ENCODE results near the gene HSP90B1.
A peak's percentile ranks its signal among the peaks of the same experiment; 100 is the strongest.

HSP90B1 gene

DNA sequence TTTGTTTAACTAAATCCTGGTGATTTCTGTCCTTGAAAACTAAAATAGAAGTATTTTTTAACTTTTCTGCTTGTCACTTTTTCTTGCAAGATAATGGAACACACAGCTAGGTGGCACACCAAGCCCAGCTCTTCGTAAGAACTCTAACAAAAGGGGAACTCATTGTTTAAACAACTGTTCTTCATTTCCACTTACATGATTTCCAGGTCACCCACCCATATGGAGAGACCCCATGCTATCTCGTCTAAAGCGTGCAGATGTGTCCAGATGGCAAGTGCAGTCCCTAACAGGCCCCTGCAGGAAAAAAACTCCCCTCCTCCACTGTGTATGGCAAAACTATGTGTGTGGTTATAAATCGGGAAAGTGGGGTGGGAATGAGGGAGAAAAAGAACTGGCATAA lies 45.9 kb upstream of the HSP90B1 start:
- Histone ChIP-seq H2BK15ac (ENCODE audit: low read length) (no peak overlapping the region), H3K14ac (ENCODE audit: low read length) (no peak overlapping the region), H3K9me3 (replicated peaks in 1 of 2; ENCODE audit: control insufficient read depth in 2 of 2, insufficient read depth in 1 of 2, low read depth in 1 of 2, low read length in 2 of 2) (no peaks in the 10 kb centered on the region), H4K8ac (ENCODE audit: low read depth, low read length) (no peak overlapping the region), H2BK120ac (ENCODE audit: low read depth, low read length) (no peak overlapping the region), H3K4me3 (ENCODE audit: low read length in 2 of 2) (no peak overlapping the region), H3K27ac (replicated peaks; ENCODE audit: low read length) (no peak overlapping the region), H3K36me3 (replicated peaks in 1 of 2; ENCODE audit: control insufficient read depth in 2 of 2, insufficient read depth in 2 of 2, low read length in 2 of 2) (no peaks in the 10 kb centered on the region), H3K4me1 (ENCODE audit: control insufficient read depth in 2 of 2, insufficient read depth in 1 of 2, low read depth in 1 of 2, low read length in 2 of 2) (peaks cover 0 to 15% of the 10 kb centered on the region in 2 donors), H3K9ac (ENCODE audit: low read depth, low read length, poor library complexity) (no peak overlapping the region), H3K4ac (ENCODE audit: low read length) (no peak overlapping the region), H2BK12ac (ENCODE audit: low read length) (no peak overlapping the region), H3K79me1 (ENCODE audit: low read depth, low read length) (no peaks in the 10 kb centered on the region), H2BK5ac (ENCODE audit: low read length) (no peak overlapping the region), H3K18ac (ENCODE audit: low read length) (no peak overlapping the region), H2AK5ac (ENCODE audit: low read depth, low read length) (no peak overlapping the region), H2AFZ (ENCODE audit: low read length) (peak overlapping the region; percentile 63), H3K27me3 (ENCODE audit: control insufficient read depth in 3 of 3, insufficient read depth in 3 of 3, low read depth in 1 of 3, low read length in 3 of 3) (no peaks in the 10 kb centered on the region), H3K4me2 (ENCODE audit: insufficient read depth, low read length, poor library complexity, severe bottlenecking) (no peak overlapping the region), H4K91ac (ENCODE audit: low read depth, low read length, poor library complexity) (no peak overlapping the region), H3K23ac (ENCODE audit: low read depth, low read length, poor library complexity) (no peak overlapping the region)
- no CpG with 5 or more reads among the region's 4 CpGs for WGBS, 2 donors (ENCODE audit: extremely low coverage in 2 of 2, insufficient read length in 2 of 2, insufficient replicate concordance in 1 of 2)
- DNase-seq (ENCODE audit: low spot score) = peak; percentile 8

DNA sequence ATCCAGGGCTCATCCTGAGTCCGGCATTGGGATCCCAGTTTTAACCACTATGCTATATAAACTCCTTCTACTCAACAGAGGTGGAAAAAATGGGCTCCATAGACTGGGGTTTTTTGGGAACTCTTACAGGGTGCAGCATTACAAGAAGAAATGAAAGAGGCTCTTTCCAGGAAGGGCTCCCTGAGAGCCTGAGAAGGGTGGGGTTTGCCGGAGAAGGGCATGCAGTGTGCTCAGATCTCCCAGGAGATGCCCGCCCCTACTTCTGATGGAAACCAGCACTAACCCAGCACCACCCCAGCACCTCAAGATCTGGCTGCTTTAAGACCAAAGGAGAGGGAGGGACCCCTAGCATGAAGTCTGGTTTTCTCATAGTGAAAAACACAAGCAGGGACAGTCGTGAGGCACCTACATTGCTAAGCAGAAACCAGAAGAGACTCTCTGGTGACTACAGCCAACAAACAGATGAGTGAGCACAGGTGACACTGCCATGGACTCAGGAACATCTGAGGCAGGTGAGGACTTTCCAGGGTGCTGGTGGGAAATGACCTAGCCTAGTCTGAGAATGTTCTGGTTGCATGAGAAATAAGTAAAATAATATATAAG lies 43.9 kb upstream of the HSP90B1 start:
- no CpG with 5 or more reads among the region's 4 CpGs for WGBS, 2 donors (ENCODE audit: extremely low coverage in 2 of 2, insufficient read length in 2 of 2, insufficient replicate concordance in 1 of 2)

GRCh38 chr12:103887738-103888137 lies 42.5 kb upstream of the HSP90B1 start:
- H3K27me3 ChIP-seq (ENCODE audit: control insufficient read depth in 3 of 3, insufficient read depth in 3 of 3, low read depth in 1 of 3, low read length in 3 of 3) = no peaks in the 10 kb centered on the region
- H3K9ac ChIP-seq (ENCODE audit: low read depth, low read length, poor library complexity) = no peak overlapping the region
- H2AFZ ChIP-seq (ENCODE audit: low read length) = no peak overlapping the region
- no peak overlapping the region for H4K91ac ChIP-seq (ENCODE audit: low read depth, low read length, poor library complexity)
- no peak for DNase-seq (ENCODE audit: low spot score)
- no peak overlapping the region for H2BK120ac ChIP-seq (ENCODE audit: low read depth, low read length)
- no peak overlapping the region for H3K18ac ChIP-seq (ENCODE audit: low read length)
- no peak overlapping the region for H2AK5ac ChIP-seq (ENCODE audit: low read depth, low read length)
- no CpG with 5 or more reads among the region's 1 CpG for WGBS, 2 donors (ENCODE audit: extremely low coverage in 2 of 2, insufficient read length in 2 of 2, insufficient replicate concordance in 1 of 2)
- H2BK15ac ChIP-seq (ENCODE audit: low read length) = no peak overlapping the region
- H3K4ac ChIP-seq (ENCODE audit: low read length) = no peak overlapping the region
- H3K9me3 ChIP-seq (replicated peaks in 1 of 2; ENCODE audit: control insufficient read depth in 2 of 2, insufficient read depth in 1 of 2, low read depth in 1 of 2, low read length in 2 of 2) = no peaks in the 10 kb centered on the region
- no peak overlapping the region for H3K23ac ChIP-seq (ENCODE audit: low read depth, low read length, poor library complexity)
- no peak overlapping the region for H3K14ac ChIP-seq (ENCODE audit: low read length)
- no peak overlapping the region for H2BK5ac ChIP-seq (ENCODE audit: low read length)
- no peaks in the 10 kb centered on the region for H3K36me3 ChIP-seq (replicated peaks in 1 of 2; ENCODE audit: control insufficient read depth in 2 of 2, insufficient read depth in 2 of 2, low read length in 2 of 2)
- H3K79me1 ChIP-seq (ENCODE audit: low read depth, low read length) = no peaks in the 10 kb centered on the region
- H3K4me1 ChIP-seq (ENCODE audit: control insufficient read depth in 2 of 2, insufficient read depth in 1 of 2, low read depth in 1 of 2, low read length in 2 of 2) = no peaks in the 10 kb centered on the region
- H3K27ac ChIP-seq (replicated peaks; ENCODE audit: low read length) = no peak overlapping the region
- H2BK12ac ChIP-seq (ENCODE audit: low read length) = no peak overlapping the region
- H3K4me3 ChIP-seq (ENCODE audit: low read length in 2 of 2) = no peak overlapping the region
- H3K4me2 ChIP-seq (ENCODE audit: insufficient read depth, low read length, poor library complexity, severe bottlenecking) = no peak overlapping the region
- H4K8ac ChIP-seq (ENCODE audit: low read depth, low read length) = no peak overlapping the region

More for the DNA sequence above, 43.9 kb upstream of the HSP90B1 start:
- Histone ChIP-seq H3K9ac (ENCODE audit: low read depth, low read length, poor library complexity) (no peak overlapping the region), H3K14ac (ENCODE audit: low read length) (no peak overlapping the region), H2AFZ (ENCODE audit: low read length) (no peak overlapping the region), H4K91ac (ENCODE audit: low read depth, low read length, poor library complexity) (no peak overlapping the region), H3K4ac (ENCODE audit: low read length) (no peak overlapping the region), H3K27me3 (ENCODE audit: control insufficient read depth in 3 of 3, insufficient read depth in 3 of 3, low read depth in 1 of 3, low read length in 3 of 3) (no peaks in the 10 kb centered on the region), H2BK15ac (ENCODE audit: low read length) (no peak overlapping the region), H3K27ac (replicated peaks; ENCODE audit: low read length) (no peak overlapping the region), H3K79me1 (ENCODE audit: low read depth, low read length) (no peaks in the 10 kb centered on the region), H3K9me3 (replicated peaks in 1 of 2; ENCODE audit: control insufficient read depth in 2 of 2, insufficient read depth in 1 of 2, low read depth in 1 of 2, low read length in 2 of 2) (no peaks in the 10 kb centered on the region), H3K23ac (ENCODE audit: low read depth, low read length, poor library complexity) (no peak overlapping the region), H2BK120ac (ENCODE audit: low read depth, low read length) (no peak overlapping the region), H3K18ac (ENCODE audit: low read length) (no peak overlapping the region), H2AK5ac (ENCODE audit: low read depth, low read length) (no peak overlapping the region), H2BK5ac (ENCODE audit: low read length) (no peak overlapping the region), H3K36me3 (replicated peaks in 1 of 2; ENCODE audit: control insufficient read depth in 2 of 2, insufficient read depth in 2 of 2, low read length in 2 of 2) (no peaks in the 10 kb centered on the region), H4K8ac (ENCODE audit: low read depth, low read length) (no peak overlapping the region), H3K4me2 (ENCODE audit: insufficient read depth, low read length, poor library complexity, severe bottlenecking) (no peak overlapping the region), H3K4me1 (ENCODE audit: control insufficient read depth in 2 of 2, insufficient read depth in 1 of 2, low read depth in 1 of 2, low read length in 2 of 2) (peaks cover 0 to 3% of the 10 kb centered on the region in 2 donors), H3K4me3 (ENCODE audit: low read length in 2 of 2) (no peak overlapping the region), H2BK12ac (ENCODE audit: low read length) (no peak overlapping the region)
- no peak for DNase-seq (ENCODE audit: low spot score)

GRCh38 chr12:103897316-103897715 lies 32.9 kb upstream of the HSP90B1 start:
- H2AFZ ChIP-seq (ENCODE audit: low read length) = no peak overlapping the region
- no peaks in the 10 kb centered on the region for H3K27me3 ChIP-seq (ENCODE audit: control insufficient read depth in 3 of 3, insufficient read depth in 3 of 3, low read depth in 1 of 3, low read length in 3 of 3)
- no peaks in the 10 kb centered on the region for H3K9me3 ChIP-seq (replicated peaks in 1 of 2; ENCODE audit: control insufficient read depth in 2 of 2, insufficient read depth in 1 of 2, low read depth in 1 of 2, low read length in 2 of 2)
- no peak overlapping the region for H3K27ac ChIP-seq (replicated peaks; ENCODE audit: low read length)
- H2BK120ac ChIP-seq (ENCODE audit: low read depth, low read length) = no peak overlapping the region
- H2BK15ac ChIP-seq (ENCODE audit: low read length) = no peak overlapping the region
- no peak overlapping the region for H3K23ac ChIP-seq (ENCODE audit: low read depth, low read length, poor library complexity)
- no peak overlapping the region for H3K9ac ChIP-seq (ENCODE audit: low read depth, low read length, poor library complexity)
- no peaks in the 10 kb centered on the region for H3K79me1 ChIP-seq (ENCODE audit: low read depth, low read length)
- no peak overlapping the region for H3K4me2 ChIP-seq (ENCODE audit: insufficient read depth, low read length, poor library complexity, severe bottlenecking)
- H3K18ac ChIP-seq (ENCODE audit: low read length) = no peak overlapping the region
- H2BK5ac ChIP-seq (ENCODE audit: low read length) = no peak overlapping the region
- H3K36me3 ChIP-seq (replicated peaks in 1 of 2; ENCODE audit: control insufficient read depth in 2 of 2, insufficient read depth in 2 of 2, low read length in 2 of 2) = no peaks in the 10 kb centered on the region
- H2AK5ac ChIP-seq (ENCODE audit: low read depth, low read length) = no peak overlapping the region
- H3K14ac ChIP-seq (ENCODE audit: low read length) = no peak overlapping the region
- no peak overlapping the region for H3K4ac ChIP-seq (ENCODE audit: low read length)
- DNase-seq (ENCODE audit: low spot score) = no peak
- H4K91ac ChIP-seq (ENCODE audit: low read depth, low read length, poor library complexity) = no peak overlapping the region
- H3K4me3 ChIP-seq (ENCODE audit: low read length in 2 of 2) = no peak overlapping the region
- H4K8ac ChIP-seq (ENCODE audit: low read depth, low read length) = no peak overlapping the region
- H3K4me1 ChIP-seq (ENCODE audit: control insufficient read depth in 2 of 2, insufficient read depth in 1 of 2, low read depth in 1 of 2, low read length in 2 of 2) = no peaks in the 10 kb centered on the region
- no peak overlapping the region for H2BK12ac ChIP-seq (ENCODE audit: low read length)
- WGBS, 2 donors (ENCODE audit: extremely low coverage in 2 of 2, insufficient read length in 2 of 2, insufficient replicate concordance in 1 of 2) = no CpG with 5 or more reads among the region's 3 CpGs

All from neuronal stem cell (in vitro differentiated cells).